RKO (cell line): ENCODE results near the gene NHEJ1.
A peak's percentile ranks its signal among the peaks of the same experiment; 100 is the strongest.

Experiments
- DNase-seq: peaks from one replicate; pipeline ENCODE4 v3.0.0-alpha.2; 2016; ENCODE audit warnings: low spot score

Gene NHEJ1

DNA sequence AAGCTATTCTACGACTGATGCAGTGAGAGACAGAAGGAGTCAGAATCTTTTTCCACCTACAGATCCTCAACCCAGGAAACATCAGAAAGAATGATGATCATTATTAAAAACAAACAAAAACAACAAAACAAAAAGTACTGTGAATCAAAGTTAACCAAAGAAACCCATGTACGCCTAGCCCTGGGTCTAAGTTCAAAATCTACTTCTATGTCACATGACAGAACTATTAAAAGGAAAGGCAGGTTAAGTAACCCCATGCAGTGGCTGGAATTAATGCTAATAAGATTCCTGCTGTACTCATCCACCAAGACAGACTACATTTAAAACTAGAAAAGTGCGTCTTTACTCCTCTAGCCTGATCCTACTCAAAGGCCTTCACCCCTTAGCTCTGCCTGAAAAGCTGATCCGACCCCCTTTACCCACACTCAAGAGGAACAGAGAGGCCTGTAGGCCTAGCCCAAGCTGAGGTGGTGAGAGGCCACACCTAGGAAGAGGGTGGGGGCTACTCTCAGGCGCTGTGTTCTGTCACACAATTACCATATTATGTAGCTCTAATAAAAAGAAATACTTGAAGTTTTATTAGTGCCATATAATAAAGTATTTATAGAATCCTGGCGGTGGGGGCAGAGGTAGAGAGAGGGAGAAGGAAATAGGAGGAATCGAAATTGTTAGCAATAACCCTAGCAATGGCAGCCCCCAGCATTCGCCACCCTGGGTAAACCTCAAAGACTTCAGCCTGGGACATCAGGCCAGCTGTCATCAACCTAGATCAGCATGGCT, 37.1 kb downstream of the NHEJ1 start:
- DNase-seq: no peak

DNA sequence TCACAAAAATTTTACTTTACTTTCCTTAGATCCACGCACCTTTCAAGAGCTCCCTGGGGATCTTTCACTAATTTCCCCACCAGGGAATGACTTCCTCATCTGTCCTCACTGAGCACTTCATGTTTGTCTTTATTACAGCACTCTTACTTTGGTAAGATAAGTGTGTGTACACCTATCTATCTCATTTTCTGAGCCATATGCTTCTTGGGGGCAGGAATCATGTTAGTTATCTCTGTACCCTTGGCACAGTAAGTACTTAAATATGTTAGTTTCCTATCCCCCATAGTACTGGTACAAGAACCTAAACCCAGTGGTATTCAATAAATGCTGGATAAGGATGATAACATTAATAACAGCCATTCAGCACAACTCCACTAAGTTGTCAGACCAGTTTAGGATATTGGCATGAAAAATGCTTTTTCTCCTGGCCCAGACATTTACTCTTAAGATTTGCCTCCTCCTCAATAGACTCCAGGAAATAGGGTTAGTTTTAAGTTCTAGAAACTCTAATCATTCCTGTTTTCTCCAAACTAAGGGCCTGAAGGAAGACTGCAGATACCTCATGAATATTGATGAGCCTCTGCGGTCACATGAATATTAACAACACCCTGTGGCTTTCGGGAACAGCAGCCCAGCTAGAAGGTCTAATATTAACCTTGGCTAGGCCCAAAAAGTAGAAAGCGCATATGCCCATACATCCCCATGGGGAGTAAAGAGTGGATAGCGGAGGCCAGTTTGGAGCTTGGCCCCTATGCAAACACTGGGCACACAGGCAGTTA, 38.2 kb downstream of the NHEJ1 start:
- no peak for DNase-seq

DNA sequence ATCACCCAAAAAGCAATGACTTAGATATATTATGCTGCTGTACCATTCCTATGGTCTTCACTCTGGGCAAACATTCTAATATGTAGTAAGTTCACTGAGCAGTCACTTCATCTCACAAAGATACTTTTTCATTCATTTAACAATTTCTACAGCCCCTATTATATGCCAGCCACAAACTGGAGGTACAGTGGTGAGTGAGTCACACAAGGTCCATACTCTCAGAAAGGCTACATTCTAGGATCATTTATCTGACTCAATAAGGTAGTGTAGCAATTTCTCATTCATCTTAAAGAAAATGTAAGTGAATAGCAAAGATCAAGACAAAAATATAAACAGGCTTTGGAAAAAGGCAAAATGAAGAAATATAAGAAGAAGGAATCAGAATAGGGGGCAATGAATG, 40.5 kb downstream of the NHEJ1 start:
- no peak for DNase-seq

DNA sequence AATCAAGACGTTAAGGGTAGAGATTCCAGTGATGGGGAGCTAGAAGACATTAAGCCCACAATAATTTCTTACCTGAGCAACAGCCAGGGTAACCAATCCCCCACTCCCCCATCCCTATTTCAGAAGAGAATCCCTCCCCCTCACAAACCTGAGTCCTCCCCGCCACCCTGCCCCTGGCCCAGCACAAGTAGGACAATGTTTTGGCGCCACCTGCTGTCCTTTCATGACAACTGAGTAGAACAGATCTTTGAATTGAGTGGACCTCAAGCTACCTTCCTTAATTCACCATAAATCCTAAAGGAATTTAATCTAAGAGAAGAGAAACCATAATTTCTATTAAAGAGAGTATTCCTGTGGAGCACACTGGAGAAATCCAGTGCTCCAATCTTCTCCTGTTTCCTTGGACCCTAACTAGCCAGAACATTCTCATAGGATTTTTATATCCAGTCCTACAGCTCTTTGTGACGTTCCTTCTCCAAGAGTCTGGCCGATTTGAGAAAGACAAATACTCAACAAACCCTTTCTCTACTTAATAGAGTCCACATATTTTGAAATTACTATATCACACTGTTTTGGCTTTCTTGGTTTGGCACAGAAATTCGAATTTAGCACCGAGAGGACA, 41.1 kb downstream of the NHEJ1 start:
- DNase-seq: peak; percentile 52

DNA sequence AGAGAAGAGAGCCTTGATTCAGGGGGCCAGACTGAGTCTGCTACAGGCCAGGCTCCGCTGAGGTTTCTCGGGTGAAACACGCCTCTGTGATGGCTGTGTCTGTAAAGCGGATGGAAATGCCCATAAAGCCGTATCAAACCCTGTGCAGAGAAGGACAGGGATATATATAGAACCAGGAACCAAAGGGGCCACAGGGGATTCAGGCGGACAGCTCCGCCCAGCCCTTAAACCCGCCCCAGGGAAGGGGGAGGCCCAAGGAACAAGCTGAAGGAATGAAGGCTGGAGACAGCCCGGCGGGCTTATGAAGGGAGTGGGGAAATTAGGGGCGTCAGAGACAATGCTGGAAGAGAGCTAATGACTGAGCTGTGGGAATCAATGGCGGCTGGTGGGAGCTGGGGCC, 42.1 kb downstream of the NHEJ1 start:
- DNase-seq: no peak

DNA sequence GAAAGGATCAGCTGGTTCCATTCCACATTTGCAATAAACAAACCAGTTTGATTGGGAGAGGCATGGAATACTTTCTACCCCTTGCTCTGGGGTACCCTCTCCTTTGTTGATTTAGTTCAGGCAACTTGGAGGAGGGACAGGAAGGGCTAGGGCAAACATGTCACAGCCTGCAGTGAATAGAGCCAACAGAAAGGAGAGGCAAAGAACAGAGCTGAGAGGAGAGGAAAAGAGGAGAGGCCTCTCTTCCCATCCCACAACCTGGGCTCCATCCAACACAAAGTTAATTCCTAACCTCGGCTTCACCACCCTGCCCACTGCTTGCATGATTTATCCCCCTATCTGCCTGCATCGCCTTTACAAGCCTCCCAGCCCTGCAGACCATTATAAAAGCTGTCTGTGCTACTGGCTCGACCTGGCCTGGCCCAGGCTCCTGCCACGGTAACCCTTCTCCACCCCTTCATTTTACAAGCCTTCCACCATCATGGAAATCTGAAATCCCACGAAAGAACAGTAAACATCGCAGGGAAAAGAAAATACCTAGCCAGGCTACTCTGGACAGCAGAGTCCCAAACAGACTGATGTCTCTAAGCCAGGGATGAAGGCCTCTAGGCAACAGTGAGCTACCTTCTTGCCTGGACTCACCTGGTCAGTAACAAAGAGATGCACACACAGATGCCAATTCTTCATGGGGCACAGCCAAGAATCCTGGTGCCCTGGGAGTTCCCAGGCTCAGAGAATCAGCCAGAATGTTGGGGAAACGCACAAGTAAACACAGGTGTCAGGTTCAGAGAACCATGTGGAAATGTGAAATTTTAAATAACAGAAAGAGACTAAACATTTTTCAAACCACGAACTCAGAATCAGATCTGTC, 43.6 kb downstream of the NHEJ1 start:
- no peak for DNase-seq

DNA sequence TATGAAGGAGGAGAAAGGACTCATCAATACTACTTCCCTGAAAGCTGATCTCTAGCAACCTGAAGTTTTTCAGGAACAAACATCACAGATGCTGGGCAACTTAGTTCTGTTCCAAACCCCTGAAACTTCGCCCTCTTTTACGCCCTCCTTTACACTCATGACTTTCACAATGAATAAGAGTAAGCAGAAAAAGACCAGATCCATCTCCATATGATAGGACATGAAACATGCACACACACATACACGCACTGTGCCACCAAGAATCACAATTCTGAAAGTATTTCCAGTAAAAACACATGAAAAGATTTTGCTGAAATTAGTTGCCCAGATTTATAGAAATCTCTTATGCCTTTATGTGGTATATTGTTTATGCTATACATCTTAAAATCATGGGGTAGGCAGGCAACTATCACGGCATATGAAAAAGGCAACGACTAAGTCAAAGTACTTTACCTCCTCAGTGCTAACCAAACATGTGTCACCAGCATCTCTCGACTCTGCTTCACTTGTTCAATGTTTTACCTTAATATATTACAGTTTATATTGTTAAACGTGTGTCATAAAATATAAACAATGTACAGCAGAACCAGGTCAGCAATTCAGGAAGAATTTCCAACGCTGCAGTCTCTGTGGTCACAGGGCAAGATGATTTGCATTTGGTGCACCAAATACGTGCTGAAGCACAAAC, 47.8 kb downstream of the NHEJ1 start:
- DNase-seq: no peak

DNA sequence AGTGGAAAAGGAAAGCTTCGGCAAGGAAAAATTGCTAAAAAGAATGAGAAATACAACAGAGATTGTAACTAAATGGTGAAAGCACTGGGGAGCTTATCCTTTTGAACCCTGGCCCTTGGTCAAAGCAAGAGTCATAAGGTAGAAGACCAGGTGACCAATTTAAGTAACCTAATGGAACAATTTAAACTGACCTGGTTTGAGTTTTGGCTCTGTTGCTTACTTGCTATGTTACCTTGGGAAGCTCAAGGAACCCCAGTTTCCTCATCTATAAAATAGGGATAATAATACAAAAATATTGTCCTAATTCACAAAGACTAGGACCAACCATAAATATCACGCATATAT, 48.6 kb downstream of the NHEJ1 start:
- no peak for DNase-seq

DNA sequence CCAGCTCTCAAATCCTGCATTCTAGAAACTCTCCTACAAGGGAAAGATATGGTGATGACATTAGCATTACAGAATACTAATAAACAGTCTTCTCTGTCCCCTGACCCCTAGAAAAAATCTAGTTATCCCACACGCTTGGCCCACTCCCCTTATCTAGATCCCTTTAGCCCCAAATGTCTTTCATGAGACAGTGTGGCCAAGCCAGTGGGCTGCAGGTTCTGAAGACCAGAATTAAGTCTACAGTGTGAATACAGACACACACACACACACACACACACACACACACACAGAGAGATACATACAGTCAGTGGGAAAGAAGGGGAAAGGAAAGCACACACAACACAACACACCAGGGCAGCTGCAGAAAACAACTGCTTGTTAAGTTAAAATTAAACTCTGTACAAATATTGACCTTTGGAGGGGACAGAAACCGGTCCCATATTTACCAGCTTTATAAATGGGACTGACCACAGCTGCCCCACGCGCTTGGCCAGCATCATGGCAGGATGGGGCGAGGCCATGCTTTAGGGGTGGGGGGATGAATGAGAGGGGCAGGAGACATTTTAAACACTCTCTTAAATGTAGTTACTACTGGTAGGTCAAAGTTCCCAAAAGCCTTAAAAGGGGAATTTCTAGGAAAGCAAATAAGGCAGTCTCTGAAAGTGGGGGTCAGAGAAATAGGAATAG, 49.1 kb downstream of the NHEJ1 start:
- no peak for DNase-seq

DNA sequence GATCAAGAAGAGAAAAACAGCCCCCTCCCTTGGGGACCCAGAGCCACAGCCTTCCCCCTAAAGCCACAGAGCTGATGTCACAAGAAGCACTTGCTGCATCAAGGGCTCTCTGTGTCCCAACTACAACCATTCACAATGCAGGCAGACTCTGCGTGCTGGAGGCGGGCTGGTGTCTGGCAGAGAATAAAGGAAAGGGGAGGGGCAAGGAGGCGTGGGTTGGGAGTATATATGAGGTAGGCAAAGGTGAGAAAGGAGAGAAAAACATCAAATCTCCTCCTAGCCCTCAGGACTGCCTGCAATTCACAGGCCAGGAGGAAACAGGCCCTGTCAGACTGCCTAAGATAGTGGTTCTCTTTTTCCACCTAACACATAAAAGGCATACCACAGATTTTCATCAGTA, 51.1 kb downstream of the NHEJ1 start:
- DNase-seq: no peak

DNA sequence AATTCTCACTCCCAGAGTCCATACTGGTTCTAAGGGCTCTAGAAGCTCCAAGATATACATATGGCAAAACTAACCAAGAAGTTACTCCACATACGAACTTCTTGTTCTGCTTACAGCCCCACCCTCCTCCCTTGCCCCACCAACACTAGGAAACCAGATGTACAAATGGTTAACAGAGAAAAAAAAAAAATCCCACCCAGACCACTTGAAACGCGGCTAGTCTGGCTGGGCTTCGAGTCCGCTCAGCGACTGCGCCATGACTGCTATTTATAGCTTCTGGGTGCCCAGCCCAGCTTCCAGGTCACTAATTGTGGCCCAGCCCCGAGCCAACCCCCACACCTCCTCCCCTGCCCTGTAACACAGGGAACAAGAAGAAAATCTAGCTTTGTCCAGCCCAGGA, 52.9 kb downstream of the NHEJ1 start:
- DNase-seq: no peak

DNA sequence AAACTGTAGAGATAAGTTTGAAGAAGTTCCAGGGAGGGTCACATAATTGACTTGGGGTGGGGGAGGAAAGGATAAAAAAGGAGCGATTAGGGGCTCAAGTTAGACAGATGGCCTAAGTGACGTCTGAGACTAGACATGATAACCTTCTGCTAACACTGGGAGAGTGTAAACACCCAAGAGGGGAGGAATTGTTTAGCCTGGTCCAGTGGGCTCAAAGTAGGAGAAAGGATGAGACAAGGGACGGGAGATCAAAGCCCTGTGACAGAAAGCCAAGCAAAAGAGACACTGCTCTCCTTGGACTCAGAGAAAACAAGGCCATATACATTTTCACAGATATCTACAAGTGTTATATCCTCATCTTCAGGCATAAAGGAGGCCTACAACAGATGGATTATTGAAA, 54.4 kb downstream of the NHEJ1 start:
- no peak for DNase-seq

DNA sequence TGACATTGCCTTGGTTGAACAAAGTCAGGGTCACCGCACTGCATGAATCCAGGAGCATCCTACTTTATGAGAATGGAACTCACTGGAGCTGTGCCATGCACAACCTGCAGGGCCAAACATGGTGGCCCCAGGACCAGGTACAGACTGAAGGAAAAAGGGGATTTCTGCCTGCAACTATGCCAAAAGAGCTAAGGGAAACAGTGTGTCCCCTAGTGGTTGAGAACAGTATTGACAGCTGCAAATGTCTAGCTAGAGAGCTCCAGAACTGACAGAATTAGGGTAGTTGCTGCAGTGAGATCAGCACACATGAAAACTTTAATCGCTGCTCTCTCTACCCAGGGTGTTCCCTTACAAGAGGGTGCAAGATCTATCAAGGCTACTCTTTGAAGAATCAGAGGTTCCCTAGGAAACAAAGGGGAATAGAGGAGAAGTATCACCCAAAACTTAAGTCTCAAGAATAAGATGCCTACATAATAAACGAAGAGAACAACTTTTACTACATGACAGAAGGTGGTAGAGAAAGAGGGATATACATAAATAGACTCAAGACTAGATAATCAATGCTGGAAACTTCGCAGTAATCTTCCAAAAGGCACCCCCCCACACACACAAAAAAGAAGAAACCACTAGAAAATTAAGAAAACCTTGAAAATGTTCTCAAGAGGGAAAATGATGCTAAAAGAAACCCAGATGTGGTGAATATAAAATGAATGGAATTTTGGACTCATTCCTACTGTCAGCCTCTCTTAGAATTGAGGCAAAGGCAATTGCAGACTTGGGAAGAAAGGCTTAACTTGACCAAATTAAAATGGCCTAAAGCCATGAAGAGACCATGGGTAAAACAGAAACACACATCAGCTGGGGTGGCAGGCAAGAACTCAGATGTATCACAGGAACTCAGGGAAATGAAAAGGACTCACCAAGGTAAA, 56.2 kb downstream of the NHEJ1 start:
- DNase-seq: peak; percentile 54

DNA sequence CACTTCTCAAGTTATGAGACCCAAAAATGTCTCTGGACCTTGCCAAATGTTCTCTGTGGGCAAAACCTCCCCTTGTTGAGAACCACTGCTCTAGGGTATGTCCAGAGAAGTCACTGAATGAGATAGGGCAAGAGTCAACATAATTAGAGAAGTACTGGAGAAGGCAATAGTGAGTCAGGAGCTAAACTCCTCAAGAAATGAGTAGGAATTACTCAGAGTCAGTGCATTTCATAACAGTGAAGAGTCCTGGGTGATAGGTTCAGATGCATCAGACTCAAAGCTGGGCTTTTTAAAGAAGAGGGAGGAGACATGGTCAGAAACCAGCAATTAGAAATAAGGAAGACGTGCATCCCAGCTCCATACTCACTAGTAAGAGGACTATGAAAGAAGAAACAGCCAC, 61.3 kb downstream of the NHEJ1 start:
- peak; percentile 52 for DNase-seq

DNA sequence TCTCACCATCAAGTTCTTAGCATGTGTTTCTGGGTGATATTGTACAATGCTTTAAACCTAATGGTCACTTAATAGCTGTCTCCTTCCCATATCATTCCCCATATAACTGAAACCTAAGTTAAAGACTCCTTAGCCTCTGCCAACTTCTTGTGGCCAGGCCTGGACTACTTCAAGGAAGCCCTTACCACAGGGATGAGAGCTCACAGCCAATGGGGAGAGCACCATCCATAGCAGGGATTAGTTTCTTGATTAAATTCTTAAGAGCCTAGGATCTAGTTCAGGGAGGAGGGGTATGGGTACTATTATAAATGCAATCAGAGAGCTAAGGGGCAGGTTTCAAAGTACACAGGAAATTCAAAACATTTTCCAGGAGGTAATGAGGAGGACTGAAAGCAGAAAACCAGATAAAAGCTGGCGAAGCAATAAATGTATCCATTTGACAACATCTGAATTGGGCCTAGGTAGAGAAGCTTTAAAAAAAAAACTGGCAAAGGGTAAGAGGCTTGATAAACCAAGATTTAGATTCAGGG, 65.1 kb downstream of the NHEJ1 start:
- no peak for DNase-seq

DNA sequence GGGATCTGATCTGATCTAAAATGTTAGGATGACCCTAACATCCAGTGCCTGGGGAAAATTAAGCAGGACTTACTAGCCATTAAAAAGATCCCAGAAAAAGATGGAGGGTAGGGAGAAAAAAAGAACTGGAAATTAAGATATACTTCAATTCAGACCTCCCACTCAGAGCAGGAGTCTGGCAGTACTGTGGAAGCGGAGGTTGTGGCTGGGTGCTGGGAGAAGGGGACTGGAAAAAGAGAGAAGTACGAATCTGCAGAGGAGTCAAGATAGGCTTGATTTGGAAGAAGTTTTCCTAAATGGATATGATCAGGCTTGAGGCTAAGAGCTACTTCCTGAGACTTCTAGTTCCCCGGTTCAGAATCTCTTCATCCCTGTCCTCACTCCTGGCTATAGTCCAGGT, 66.4 kb downstream of the NHEJ1 start:
- DNase-seq: no peak

DNA sequence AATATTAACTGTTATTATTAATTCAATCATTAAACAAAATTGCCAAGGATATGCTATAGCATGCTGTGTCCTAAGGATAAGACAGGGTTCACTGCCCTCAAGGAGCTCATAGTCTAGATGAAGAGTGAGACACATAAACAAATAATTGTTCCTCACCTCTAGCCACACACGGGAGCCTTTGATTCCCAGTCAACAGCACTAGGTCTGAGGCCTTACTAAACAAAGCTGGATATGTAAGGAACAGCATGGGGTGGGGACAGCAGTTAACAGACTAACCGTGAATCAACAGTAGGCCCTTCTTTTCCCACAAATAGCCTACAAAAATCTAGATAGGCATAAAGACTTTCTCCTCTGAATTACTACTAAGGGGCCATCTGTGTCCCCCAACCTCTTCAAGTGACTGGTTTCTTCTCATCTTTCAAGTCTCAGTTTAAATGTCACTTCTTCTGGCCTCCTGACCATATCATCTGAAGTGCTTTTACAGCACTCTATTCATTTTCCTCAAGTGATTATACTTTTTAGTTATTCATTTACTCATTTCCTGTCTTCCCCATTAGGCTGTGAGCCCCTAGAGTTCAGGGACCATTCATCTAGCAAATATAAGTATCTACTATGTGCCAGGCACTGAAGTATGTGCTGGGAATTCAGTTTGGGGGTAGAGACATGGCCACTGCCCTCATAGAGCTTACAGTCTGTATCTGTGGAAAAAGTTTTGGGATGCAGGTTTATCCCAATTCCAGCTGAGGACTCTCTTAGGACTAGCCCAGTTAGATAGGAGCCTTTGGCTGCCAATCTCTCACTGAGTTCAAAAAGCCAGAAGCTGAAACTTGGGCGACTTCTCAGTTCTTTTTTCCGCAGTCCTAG, 69.9 kb downstream of the NHEJ1 start:
- no peak for DNase-seq

DNA sequence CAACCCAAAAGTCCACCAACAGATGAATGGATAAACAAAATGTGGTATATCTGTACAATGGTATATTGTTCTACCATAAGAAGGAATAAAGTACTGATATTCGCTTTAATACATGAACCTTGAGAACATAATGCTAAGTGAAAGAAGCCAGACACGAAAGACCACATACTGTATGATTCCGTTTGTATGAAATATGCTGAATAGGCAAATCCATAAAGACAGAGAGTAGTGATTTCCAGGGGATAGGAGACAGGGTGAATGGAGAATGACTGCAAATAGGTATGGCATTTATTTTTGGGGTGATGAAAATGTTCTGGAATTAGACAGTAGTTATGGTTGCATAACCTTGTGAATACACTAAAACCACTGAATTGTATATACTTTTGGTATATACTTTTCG, 71.3 kb downstream of the NHEJ1 start:
- no peak for DNase-seq

DNA sequence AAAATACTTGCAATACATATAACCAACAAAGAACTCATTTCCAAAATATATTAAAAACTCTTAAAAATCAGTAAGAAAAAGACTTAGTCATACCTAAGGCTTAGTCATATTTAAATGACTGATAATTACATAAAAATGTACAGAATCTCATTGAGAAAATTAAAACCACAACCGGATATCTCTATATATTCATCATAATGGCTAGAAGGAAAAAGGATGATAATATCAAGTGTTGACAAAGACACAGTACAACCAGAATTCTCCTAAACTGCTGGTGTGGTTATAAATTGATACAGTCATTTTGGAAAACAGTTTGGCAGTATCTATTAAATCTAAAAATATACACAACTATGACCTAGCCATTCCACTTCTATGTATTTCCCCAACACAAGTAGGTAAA, 72.8 kb downstream of the NHEJ1 start:
- peak; percentile 18 for DNase-seq
